Activated CD4-positive, CD25-positive, alpha-beta regulatory T cell (primary cell): ENCODE measurements around the gene ENTPD8.
"Not testable (repeated sequence)": the region's sequence is repeated elsewhere in the genome, so short reads cannot be mapped to it uniquely, and the experiment has no call there.

Source experiments
- DNase-seq, 4 experiments: peaks; one replicate each; lab custom pipeline; 2025; lab: John Stamatoyannopoulos, UW

Gene ENTPD8

DNA sequence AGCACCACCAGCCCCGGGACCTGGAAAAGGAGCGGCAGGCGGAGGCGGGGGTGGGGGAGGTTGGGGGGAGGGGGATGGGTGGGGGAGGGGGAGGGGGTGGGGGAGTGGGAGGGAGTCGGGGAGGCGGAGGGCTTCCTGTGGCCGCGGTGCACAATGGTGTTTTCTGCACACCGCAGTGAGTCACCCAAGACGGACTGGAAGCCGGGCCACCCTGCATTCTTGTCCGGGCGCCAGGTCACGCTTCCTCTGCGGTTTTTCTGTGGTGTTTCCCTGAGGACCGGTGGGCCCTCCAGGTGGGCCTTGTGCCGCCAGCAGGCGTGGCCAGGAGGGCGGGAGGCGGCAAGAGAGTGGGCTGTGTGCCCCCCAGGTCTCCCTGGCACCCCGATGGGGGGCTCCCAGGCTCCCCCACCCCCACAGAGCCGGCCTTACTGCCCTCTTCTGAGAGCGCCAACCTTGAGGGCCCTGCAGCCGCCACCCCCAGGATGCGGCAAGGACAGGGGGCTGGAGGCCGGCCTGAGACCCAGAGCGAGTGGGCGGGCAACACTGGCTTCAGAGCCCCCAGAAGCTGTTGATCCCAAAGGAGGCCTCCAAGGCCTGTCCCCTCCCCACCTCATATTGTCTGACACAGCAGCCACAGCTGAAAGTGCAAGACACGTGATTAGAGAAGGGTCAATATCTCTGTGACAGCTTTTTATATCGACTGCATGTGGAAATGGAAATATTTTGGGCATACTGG lies 29.3 kb downstream of the ENTPD8 start:
- DNase-seq = no peak

- DNase-seq = no peak
Measured at GRCh38 chr9:137411260-137411644, 29.9 kb downstream of the ENTPD8 start.

GRCh38 chr9:137410891-137411249 lies 30.3 kb downstream of the ENTPD8 start:
- DNase-seq = no peak

DNA sequence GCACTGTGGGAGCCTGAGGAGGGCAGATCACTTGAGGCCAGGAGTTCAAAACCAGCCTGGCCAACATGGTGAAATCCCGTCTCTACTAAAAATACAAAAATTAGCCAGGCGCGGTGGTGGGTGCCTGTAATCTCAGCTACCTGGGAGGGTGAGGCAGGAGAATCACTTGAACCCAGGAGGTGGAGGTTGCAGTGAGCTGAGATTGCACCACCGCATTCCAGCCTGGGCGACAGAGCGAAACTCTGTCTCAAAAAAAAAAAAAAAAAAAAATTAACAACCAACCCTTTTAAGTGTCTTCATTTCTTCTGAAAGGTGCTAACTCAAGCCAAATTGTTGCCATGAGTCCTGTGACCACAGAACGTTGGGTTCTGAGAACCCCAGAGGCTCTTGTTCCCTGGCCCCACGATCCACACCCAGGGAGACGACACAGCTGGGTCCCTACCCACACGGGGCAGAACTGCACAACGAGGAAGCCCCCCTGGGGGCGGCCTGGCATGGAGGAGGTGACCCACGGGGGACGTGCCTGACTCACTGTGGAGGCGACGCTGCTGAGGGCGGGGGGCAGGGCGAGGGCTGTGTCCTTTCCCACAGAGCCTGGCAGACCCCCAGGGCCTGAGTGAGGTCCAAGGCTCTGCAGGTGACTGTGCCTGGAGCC lies 30.8 kb downstream of the ENTPD8 start:
- not testable (repeated sequence) for DNase-seq

GRCh38 chr9:137409515-137409914 lies 31.6 kb downstream of the ENTPD8 start:
- DNase-seq = no peak

DNA sequence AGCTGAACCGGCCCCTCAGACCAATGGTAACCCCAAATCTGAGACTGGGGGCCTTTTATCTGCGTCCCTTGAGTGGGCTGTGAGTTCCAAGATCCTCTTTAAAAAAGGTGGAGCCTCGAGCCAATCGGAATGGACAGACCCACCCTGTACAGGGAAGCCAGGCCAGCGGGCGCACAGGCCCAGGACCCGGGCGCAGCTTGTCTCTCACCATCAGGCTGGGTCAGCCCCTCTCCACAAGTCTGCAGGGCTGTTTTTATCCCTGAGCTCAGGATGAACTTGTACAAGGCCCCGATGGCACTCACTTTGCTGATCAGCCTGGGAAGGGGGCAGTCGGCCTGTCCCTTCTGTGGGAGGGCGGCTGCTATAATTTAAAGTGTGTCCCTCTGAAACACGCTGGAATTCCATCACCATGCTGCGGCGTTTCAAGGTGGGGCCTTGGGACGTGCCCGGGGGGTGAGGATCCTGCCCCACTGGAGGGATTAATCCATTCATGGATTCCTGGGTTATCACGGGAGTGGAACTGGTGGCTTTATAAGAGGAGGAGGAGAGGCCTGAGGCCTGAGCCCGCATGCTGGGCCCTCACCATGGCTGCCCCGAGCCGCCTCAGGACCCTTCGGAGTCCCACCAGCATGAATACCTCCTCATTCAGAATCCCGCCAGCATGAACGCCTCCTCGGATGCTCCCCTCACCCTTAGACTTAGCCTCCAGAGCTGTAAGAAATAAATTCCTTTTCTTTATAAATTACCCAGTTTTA lies 32.3 kb downstream of the ENTPD8 start:
- no peak for DNase-seq

DNA sequence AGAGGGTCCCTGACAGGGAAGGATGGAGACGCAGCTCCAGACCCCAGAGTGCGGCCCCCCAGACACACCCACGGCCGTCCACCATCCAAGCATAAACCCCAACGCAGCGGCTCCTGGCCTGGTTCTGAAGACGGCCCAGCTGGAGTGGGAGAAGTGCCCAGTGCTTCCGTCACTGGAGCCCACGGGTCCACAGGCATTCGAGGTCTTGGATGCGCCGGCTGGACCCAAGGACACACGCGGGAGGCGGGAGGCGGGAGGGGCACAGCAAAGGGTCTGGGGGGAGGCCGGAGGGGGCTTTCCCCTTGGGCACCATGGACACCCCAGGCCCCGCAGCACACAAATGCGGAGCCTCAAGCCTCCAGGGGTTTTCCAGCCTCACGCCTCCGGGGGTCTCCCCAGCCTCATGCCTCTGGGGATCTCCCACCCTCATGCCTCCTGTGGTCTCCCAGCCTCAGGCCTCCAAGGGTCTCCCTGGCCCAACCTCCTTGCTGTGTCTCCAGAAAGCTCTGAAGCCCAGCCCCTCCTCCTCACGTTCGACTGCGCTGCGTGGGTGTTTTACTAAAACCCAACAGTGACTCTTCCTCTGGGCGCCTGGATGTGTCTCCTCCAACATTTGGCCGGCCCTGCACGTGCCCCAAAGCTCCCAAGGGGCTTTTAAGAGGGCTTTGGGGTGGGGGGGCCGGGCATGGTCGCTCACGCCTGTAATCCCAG lies 33.4 kb downstream of the ENTPD8 start:
- DNase-seq = no peak

GRCh38 chr9:137406876-137407589 lies 34.1 kb downstream of the ENTPD8 start:
- DNase-seq = peak; percentile 51 to 71 (median 58)

DNA sequence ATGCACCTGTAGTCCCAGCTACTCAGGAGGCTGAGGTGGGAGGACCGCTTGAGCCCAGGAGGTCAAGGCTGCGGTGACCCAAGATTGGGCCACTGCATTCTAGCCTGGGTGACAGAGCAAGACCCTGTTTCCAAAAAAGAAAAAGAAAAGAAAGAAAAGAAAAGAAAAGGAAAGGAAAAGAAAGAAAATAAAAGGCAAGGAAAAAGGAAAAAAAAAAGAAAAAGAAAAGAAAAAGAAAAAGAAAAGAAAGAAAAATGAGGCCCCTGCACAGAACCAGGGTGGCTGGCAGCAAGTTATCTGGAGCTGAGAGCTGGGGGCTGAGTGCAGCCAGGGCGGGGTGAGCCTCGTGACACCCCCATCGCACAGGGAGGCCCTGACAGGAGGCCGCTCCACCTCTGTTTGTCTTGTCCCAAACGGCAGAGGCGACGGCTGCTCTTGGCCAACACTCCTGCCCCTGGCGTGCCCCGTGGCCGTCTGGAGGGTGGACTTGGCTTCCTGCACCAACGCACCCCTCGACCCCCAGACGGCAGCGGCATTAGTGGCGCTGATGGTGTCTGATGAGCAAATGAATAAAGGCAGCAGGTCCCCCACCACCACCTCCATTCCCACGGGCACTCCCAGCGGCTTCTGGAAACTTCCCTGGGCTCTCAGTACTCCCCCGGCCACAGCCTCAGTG lies 34.9 kb downstream of the ENTPD8 start:
- no peak for DNase-seq

DNA sequence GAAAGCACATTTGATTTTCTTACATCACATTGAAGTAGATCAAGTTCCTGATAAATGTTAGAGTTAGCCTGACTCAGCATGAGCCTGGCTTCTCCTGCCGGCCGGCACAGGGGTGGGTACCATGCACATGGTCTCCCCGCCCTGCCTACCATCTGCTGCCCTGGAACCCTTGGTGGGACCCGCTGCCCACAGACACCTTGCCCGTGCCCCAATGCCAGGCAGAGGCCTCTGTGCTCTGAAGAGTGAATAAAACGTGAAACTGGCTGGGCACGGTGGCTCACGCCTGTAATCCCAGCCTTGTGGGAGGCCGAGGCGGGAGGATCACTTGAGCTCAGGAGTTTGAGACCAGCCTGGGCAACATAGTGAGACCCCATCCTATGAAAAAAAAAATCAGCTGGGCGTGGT lies 35.5 kb downstream of the ENTPD8 start:
- DNase-seq = no peak

- no peak for DNase-seq
Measured at GRCh38 chr9:137404961-137405567, 36.1 kb downstream of the ENTPD8 start.

DNA sequence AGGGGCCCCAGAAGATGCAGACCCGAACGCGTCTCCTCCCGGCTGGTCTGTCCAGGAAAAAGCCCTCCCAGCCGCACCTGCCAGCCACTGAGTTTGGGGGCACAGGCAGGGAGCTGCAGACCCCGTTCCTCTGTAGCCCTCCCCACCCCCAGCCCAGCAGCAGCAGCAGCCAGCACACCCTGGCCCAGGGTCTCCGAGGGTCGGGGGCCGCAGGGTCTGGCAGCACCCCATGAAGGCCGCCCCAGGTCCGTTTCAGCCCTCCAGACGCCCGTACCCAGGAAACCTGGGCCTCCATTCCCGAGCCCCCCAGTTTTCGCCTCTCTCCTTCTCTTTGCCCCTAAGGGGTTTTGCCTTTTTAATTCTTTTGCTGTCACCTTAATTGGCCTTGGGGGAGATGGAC lies 37.9 kb downstream of the ENTPD8 start:
- no peak for DNase-seq

- no peak for DNase-seq
Measured at GRCh38 chr9:137402746-137403145, 38.4 kb downstream of the ENTPD8 start.

- DNase-seq = no peak
Measured at GRCh38 chr9:137398561-137399468, 42.3 kb downstream of the ENTPD8 start.

DNA sequence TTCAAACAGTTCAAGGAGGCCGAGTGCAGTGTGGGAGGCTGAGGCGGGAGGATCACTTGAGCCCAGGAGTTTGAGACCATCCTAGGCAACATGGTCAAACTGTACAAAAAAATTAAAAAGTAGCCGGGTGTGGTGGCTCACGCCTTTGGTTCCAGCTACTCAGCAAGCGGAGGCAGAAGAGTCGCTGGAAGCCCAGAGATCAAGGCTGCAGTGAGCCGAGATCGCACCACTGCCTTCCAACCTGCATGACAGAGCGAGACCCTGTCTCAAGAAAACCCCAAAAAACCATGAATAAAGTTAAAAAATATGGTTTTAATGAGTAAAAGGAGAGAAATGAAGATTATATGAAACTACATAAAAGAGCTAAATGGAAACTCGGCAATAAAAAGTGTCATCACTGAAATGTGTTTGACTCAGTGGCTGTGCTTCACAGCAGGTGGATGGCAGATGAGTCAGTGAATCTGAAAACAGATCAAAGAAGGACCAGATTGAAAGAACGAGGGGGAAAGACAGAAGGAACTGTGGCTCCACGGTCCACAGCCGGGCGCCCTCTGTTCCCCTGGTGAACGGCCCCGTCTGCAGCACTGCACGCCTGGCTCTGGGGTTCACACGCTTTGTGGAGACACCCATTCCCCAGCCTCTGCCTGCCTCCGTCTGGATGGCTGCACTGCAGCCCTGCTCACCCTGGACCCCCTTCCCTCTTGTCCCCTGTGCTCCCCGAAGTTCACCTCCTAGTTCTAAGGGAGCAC lies 43.3 kb downstream of the ENTPD8 start:
- peak in 2 of 4 experiments; percentile 17 to 20 for DNase-seq

GRCh38 chr9:137396634-137397367 lies 44.4 kb downstream of the ENTPD8 start:
- DNase-seq = no peak

GRCh38 chr9:137396227-137396626 lies 44.9 kb downstream of the ENTPD8 start:
- no peak for DNase-seq

GRCh38 chr9:137395666-137396010 lies 45.5 kb downstream of the ENTPD8 start:
- no peak for DNase-seq
